NB4 (cell line): ENCODE results near the gene ZNF689.
A peak's percentile ranks its signal among the peaks of the same experiment; 100 is the strongest.

Source experiments
- MAX ChIP-seq: IDR thresholded peaks from 2 replicates; pipeline ENCODE4 v1.6.1; 2011; ENCODE audit warnings: low read depth, low read length
- MYC ChIP-seq: IDR thresholded peaks from 2 replicates; pipeline ENCODE4 v1.6.1; 2011; ENCODE audit warnings: low read depth, low read length
- POLR2A ChIP-seq: IDR thresholded peaks from 2 replicates; pipeline ENCODE4 v1.6.1; 2011; ENCODE audit warnings: mild to moderate bottlenecking; ENCODE audit not compliant: insufficient read length; ENCODE audit errors: extremely low read depth
- TF ChIP-seq, protein P1 (sequence below): IDR thresholded peaks from one replicate; pipeline ENCODE4 v1.5.1; 2012; ENCODE audit warnings: low read depth, low read length

DNA sequence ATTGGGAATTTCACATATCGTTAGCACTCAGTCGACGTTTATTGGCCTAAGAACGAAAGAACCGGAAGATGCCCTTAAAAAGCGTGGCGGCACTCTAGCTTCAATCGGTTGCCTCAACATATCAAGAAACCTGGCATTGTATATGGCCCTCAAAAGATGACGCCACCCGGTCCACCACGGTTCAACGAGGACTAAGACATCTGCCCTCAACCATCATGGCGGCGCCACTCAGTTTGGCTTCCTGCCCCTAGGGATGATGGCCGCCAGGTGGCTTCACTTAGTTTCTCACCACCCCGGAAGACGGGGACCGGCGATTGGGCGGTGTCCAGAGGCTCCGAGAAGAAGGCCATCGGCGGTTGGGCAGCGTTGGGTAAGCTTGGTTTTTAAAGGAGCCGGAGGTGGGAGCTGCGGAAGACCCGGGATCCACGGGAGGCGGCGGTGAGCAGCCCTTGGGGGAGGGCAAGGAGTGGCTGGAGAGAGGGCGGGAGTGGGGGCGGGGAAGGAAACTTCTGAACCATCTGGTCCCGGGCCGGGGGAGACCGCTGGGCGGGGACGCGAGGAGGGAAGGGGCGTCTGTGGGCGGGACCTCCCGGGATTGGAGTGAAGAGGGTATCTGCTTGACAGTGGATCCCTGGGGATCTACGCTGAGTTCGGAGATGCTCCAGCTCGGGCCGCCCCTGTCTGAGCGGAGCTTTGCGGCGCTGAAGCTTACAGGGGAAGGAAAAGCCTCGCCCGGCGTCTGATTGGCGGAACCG is 40.4 kb upstream of the ZNF689 start, which contains the start of gene PRR14:
- TF ChIP-seq, protein P1, sequence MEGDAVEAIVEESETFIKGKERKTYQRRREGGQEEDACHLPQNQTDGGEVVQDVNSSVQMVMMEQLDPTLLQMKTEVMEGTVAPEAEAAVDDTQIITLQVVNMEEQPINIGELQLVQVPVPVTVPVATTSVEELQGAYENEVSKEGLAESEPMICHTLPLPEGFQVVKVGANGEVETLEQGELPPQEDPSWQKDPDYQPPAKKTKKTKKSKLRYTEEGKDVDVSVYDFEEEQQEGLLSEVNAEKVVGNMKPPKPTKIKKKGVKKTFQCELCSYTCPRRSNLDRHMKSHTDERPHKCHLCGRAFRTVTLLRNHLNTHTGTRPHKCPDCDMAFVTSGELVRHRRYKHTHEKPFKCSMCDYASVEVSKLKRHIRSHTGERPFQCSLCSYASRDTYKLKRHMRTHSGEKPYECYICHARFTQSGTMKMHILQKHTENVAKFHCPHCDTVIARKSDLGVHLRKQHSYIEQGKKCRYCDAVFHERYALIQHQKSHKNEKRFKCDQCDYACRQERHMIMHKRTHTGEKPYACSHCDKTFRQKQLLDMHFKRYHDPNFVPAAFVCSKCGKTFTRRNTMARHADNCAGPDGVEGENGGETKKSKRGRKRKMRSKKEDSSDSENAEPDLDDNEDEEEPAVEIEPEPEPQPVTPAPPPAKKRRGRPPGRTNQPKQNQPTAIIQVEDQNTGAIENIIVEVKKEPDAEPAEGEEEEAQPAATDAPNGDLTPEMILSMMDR: no peak
- TF ChIP-seq POLR2A (no peak), MYC (no peak), MAX (peak; percentile 16; the same call in 1 of the 2 replicates)
